ENCODE results near the gene PKN3.
"Not testable (repeated sequence)": the region's sequence is repeated elsewhere in the genome, so short reads cannot be mapped to it uniquely, and the experiment has no call there.

Gene PKN3

GRCh38 chr9:128694344-128694743, 8.0 kb upstream of the PKN3 start:
- DNase-seq, result no peak

GRCh38 chr9:128696923-128697707, 5.2 kb upstream of the PKN3 start:
- DNase-seq, result no peak

GRCh38 chr9:128699096-128699795, 3.1 kb upstream of the PKN3 start:
- not testable (repeated sequence) for DNase-seq

DNA sequence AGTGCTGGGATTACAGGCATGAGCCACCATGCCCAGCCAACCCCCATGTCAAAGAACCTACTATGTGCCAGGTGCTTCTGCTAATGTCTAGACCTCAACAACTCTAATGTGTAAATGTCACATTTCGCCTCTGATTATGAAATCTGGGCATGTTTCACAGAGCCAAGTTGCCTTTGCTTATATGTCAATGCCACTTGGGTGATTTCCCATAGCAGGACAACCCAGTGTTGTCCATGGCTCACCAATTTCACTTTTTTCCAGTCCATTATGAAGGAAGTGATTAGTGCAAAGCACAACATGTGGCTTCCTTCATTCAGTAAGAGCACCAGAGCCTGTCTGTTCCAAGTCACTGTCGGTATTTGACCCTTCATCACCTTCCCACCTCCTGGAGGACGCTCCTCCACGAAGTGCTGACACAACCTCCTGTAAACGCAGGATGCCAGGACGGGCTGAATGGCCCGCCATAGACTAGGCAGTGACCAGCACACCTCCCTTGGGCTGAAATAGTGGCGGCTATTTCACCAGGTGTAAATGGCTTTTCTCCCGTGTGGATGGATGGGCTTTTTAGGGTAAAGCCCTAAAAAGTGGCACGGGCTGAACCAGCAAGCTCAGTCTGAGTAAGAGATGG, 962 bp upstream of the PKN3 start:
- DNase-seq, result no peak

DNA sequence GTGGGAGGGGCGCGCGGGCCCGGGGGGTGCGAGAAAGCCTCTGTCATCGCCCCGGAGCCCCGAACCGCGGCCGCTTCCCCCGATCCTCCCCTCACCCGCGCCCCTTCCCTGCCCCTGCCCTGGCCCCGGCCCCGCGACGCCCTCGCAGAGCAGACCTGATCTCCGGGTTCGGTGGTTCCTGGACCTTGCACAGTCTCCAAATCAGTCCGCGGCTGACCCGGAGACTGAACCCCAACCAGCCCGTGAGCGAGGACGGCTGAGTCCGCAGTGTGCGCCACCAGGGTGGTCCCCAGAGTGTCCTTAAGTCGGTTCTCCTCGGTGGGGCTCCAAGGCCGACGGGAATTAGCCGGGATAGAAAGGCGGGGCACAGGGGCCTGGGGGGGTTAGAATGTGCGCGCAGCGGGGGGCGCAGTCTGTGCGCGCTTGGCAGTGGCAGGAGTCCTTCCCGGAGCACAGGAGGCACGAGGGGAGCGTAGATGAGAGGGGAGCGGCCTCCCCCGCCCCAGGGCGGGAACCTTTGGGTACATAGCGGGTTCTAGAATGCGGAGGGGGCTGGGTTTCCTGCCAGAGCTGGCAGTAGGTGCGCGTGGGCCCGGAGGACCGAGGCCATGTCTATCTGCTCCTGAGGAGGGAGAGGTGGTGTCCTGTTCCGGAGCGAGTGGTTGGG, 779 bp downstream of the PKN3 start:
- peak; percentile 34 for DNase-seq

DNA sequence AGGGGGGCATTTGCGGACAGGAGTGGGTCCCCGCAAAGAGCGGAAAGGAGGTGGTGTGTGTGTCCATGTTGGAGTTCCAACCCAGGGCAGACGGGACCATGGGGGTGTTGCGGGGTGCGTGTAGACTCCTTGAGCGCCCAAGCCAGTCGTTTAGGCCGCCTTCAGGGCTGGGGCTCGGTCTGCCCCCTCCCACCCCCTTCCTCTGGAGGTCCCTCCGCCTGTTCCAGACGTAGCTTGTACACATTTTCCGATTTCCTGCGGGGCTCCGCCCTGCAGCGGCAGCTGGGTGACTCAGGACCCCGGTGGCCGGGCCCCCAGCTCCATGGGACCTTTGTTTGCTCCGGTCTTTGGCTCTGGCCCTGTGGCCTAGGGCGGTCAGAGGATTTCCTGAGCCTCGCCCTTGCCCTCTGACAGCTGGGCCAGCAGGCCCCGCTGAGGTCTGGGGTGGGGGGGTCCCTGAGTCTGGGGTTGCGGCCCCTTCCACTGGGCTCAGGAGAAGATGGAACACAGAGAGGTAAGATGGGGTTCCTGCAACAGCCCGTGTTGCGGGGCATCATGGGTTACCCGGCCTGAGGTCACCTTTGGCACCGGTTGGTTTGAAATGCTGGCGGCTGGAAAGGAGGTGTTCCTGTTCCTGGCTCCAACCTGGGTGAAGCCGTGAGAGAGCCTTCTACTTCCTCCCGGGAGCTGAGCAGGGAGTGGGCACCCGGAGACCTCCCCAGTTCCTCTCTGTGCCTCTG, 1.5 kb downstream of the PKN3 start:
- DNase-seq, result no peak

GRCh38 chr9:128704356-128704670, 2.0 kb downstream of the PKN3 start:
- DNase-seq, result no peak

GRCh38 chr9:128705051-128705965, 3.0 kb downstream of the PKN3 start:
- no peak for DNase-seq

- DNase-seq, result no peak
These were observed 3.7 kb downstream of the PKN3 start for GRCh38 chr9:128706045-128706444.

DNA sequence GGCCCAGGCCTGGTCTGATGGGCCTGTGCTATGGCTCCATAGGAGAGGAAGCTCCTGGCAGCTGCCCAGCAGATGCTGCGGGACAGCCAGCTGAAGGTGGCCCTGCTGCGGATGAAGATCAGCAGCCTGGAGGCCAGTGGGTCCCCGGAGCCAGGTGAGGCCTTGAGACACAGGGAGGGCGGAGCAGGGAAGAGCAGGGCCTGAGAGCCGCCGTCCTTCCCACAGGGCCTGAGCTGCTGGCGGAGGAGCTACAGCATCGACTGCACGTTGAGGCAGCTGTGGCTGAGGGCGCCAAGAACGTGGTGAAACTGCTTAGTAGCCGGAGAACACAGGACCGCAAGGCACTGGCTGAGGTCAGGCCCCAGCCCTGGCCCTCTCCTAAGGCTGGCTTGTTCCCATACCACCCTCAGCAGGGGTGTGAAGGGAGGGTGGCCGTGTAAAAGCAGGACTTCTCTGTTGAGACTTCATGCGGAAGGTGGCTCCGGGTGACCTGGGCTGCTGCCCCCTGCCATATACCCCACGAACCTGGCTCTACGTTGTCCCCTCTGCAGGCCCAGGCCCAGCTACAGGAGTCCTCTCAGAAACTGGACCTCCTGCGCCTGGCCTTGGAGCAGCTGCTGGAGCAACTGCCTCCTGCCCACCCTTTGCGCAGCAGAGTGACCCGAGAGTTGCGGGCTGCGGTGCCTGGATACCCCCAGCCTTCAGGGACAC, 4.5 kb downstream of the PKN3 start:
- no peak for DNase-seq

GRCh38 chr9:128707446-128707845, 5.1 kb downstream of the PKN3 start:
- DNase-seq, result no peak

DNA sequence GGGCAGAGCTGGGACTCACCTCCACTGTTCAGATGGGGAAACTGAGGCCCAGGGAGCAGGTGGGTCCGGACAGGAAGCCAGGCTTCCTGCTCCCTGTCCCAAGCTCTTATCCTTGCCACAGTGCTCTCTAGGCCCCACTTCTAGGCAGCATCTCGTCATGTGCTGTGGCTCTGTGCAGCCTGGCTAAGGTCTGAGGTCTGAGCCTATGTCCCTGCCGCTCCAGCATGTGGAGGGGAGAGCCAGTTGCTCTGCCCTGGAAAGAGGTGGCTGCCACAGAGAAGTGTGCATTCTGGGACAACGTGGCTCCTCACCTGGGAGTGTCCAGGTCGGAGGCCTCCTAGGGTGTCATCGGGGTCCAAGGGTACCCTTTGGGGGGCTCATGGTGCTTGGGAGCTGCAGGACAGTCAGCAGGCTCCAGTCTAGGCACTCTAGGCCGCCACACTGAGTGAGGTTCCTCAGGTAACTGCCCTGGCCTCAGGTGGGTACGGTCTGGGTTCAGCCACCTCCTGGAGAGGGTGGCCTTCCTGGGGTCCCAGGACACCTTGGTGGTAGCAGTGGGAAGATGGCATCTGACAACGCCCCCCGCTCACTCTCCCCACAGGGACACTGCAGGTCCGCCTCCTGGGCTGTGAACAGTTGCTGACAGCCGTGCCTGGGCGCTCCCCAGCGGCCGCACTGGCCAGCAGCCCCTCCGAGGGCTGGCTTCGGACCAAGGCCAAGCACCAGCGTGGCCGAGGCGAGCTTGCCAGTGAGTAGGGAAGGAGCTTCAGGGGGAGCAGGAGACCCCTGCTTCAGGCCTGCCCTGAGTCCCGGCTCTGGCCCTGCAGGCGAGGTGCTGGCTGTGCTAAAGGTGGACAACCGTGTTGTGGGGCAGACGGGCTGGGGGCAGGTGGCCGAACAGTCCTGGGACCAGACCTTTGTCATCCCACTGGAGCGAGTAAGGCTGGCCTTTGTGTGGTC, 10.4 kb downstream of the PKN3 start:
- DNase-seq, result no peak

- DNase-seq, result no peak
These were observed 11.1 kb downstream of the PKN3 start for GRCh38 chr9:128713411-128713780.

DNA sequence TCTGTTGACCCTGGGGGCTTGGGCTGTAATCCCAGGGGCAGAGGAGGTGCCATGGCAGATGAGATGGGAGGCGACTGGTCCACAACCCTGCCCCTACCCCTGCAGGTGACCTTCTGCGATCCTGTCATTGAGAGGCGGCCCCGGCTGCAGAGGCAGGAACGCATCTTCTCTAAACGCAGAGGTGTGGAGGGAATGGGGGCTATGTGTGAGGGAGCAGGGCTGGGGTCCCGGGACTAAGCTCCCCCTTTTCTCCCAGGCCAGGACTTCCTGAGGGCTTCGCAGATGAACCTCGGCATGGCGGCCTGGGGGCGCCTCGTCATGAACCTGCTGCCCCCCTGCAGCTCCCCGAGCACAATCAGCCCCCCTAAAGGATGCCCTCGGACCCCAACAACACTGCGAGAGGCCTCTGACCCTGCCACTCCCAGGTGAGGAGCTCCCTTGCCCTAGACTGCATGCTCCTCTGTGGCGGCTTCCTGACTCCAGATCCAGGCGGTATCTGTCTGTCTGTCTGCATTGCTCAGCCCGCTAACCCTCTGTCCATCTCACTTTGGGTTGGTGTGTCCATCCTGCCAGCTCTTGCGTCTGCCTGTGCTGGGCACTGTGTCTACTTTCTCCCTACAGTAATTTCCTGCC, 11.8 kb downstream of the PKN3 start:
- DNase-seq, result no peak

- no peak for DNase-seq
These were observed 12.5 kb downstream of the PKN3 start for GRCh38 chr9:128714586-128715435.

- no peak for DNase-seq
These were observed 13.1 kb downstream of the PKN3 start for GRCh38 chr9:128715436-128715750.

GRCh38 chr9:128716581-128717254, 14.4 kb downstream of the PKN3 start:
- DNase-seq, result no peak

- DNase-seq, result no peak
These were observed 15.7 kb downstream of the PKN3 start for GRCh38 chr9:128718047-128718446.

Data from stimulated activated CD4-positive, alpha-beta T cell treated with anti-CD3 and anti-CD28 coated beads, Interleukin-12 subunit alpha, Interleukin-12 subunit beta, amount 100 ng/mL, for 4 hours (primary cell).